ENCODE data around the gene PGLYRP1. TPM values are rescaled to one million over a fixed set of nuclear protein-coding genes. Genes with fewer than 3 reads are reported as not detected.

Gene PGLYRP1
- total and polyA plus RNA-seq, 4 donors, result 0.25 to 13.9 (median 0.76) TPM

- Histone ChIP-seq H3K4me1 (ENCODE audit: control insufficient read depth in 4 of 4, insufficient read depth in 4 of 4, low read length in 3 of 4) (peaks cover 8 to 24% (median 15%) of the 10 kb centered on the region in 4 donors), H3K9me3 (ENCODE audit: control insufficient read depth in 4 of 4, low read length in 3 of 4) (no peaks in the 10 kb centered on the region), H3K4me3 (ENCODE audit: low read depth in 1 of 3, low read length in 3 of 3) (no peak overlapping the region), H3K9ac (ENCODE audit: low read depth in 1 of 2, low read length in 2 of 2) (no peak overlapping the region), H3K27ac (ENCODE audit: low read depth in 1 of 2, low read length in 2 of 2) (no peak overlapping the region), H3K36me3 (ENCODE audit: control insufficient read depth in 4 of 4, insufficient read depth in 3 of 4, low read depth in 1 of 4, low read length in 3 of 4) (peaks cover 0 to 5% (median 0%) of the 10 kb centered on the region in 4 donors), H3K27me3 (ENCODE audit: control insufficient read depth in 4 of 4, insufficient read depth in 4 of 4, low read length in 3 of 4) (no peaks in the 10 kb centered on the region)
- no peak for TF ChIP-seq SP1 (IDR thresholded peaks at IDR 0.05)
- no peak for TF ChIP-seq EGR1 (IDR thresholded peaks at IDR 0.05; ENCODE audit: low read depth in 2 of 2)
- no peak for TF ChIP-seq HNF4G (IDR thresholded peaks at IDR 0.05)
- no peak for TF ChIP-seq NR2F2 (IDR thresholded peaks at IDR 0.05)
- no peak for TF ChIP-seq MAX (IDR thresholded peaks at IDR 0.05)
- TF ChIP-seq FOXA2 (IDR thresholded peaks at IDR 0.05), result no peak
- TF ChIP-seq RAD21 (IDR thresholded peaks at IDR 0.05), result no peak
- no peak for TF ChIP-seq JUND (IDR thresholded peaks at IDR 0.05)
- TF ChIP-seq FOXA1 (IDR thresholded peaks at IDR 0.05), result no peak
- no peak for TF ChIP-seq REST (IDR thresholded peaks at IDR 0.05)
- no peak for TF ChIP-seq GABPA (IDR thresholded peaks at IDR 0.05 in 1 of 2, conservative IDR thresholded peaks at IDR 0.05 in 1 of 2)
- no peak for TF ChIP-seq TAF1 (conservative IDR thresholded peaks at IDR 0.05)
- TF ChIP-seq ZBTB33 (IDR thresholded peaks at IDR 0.05), result no peak
- no peak for TF ChIP-seq ATF3 (IDR thresholded peaks at IDR 0.05)
- TF ChIP-seq HNF4A (conservative IDR thresholded peaks at IDR 0.05), result no peak
- no peak for TF ChIP-seq CTCF (IDR thresholded peaks at IDR 0.05; ENCODE audit: low read depth, low read length, missing input control)
- TF ChIP-seq YY1 (IDR thresholded peaks at IDR 0.05), result no peak
- no peak for TF ChIP-seq RXRA (IDR thresholded peaks at IDR 0.05)
- WGBS, result 47% methylated on average over 8 of the region's 8 CpGs
- DNase-seq (ENCODE audit: low spot score), result no peak
These were observed 8.3 kb downstream of the PGLYRP1 start for GRCh38 chr19:46014534-46014933.

Measured in liver (tissue), 9 donors.